ENCODE measurements around the gene HMGN3. TPM values are rescaled to one million over a fixed set of nuclear protein-coding genes. Genes with fewer than 3 reads are reported as not detected.
A peak's percentile ranks its signal among the peaks of the same experiment; 100 is the strongest.

HMGN3 gene
- total RNA-seq, 3 donors from 2014 or later: 38.3 to 73.6 (median 61.1) TPM

- Histone ChIP-seq H3K36me3 (no peaks in the 10 kb centered on the region), H3K27ac (peak overlapping the region; percentile 93 to 94), H3K9me3 (no peaks in the 10 kb centered on the region), H3K4me3 (peak overlapping the region; percentile 75 to 77 (median 75)), H3K4me1 (no peaks in the 10 kb centered on the region), H3K27me3 (no peaks in the 10 kb centered on the region)
- intact Hi-C loops (cut with DNase I; ENCODE audit: low total_unique reads): no loop called here
- TF ChIP-seq POLR2A (IDR thresholded peaks at IDR 0.05): no peak
- no peak for TF ChIP-seq POLR2AphosphoS5 (IDR thresholded peaks at IDR 0.05)
- no peak for TF ChIP-seq CTCF (IDR thresholded peaks at IDR 0.05)
- DNase-seq (ENCODE audit: low spot score in 2 of 2): no peak
Measured at GRCh38 chr6:79232696-79233462, 1.6 kb downstream of the HMGN3 start.

- no peak for TF ChIP-seq POLR2A (IDR thresholded peaks at IDR 0.05)
- no peak for TF ChIP-seq POLR2AphosphoS5 (IDR thresholded peaks at IDR 0.05)
- TF ChIP-seq CTCF (IDR thresholded peaks at IDR 0.05): no peak
- intact Hi-C loops (cut with DNase I; ENCODE audit: low total_unique reads): no loop called here
- Histone ChIP-seq H3K27me3 (no peaks in the 10 kb centered on the region), H3K27ac (no peak overlapping the region), H3K4me1 (no peaks in the 10 kb centered on the region), H3K36me3 (no peaks in the 10 kb centered on the region), H3K4me3 (no peak overlapping the region), H3K9me3 (no peaks in the 10 kb centered on the region)
- DNase-seq (ENCODE audit: low spot score in 2 of 2): no peak
Measured at GRCh38 chr6:79231666-79232065, 2.8 kb downstream of the HMGN3 start.

- TF ChIP-seq POLR2AphosphoS5 (IDR thresholded peaks at IDR 0.05) (no peak), CTCF (IDR thresholded peaks at IDR 0.05) (no peak), POLR2A (IDR thresholded peaks at IDR 0.05) (no peak)
- Histone ChIP-seq H3K9me3 (no peaks in the 10 kb centered on the region), H3K4me3 (no peak overlapping the region), H3K27me3 (no peaks in the 10 kb centered on the region), H3K27ac (no peak overlapping the region), H3K36me3 (no peaks in the 10 kb centered on the region), H3K4me1 (no peaks in the 10 kb centered on the region)
- intact Hi-C loops (cut with DNase I; ENCODE audit: low total_unique reads): no loop called here
- DNase-seq (ENCODE audit: low spot score in 2 of 2): no peak
Measured at GRCh38 chr6:79231101-79231500, 3.4 kb downstream of the HMGN3 start.

- Histone ChIP-seq H3K4me1 (no peaks in the 10 kb centered on the region), H3K27ac (no peak overlapping the region), H3K9me3 (no peaks in the 10 kb centered on the region), H3K27me3 (no peaks in the 10 kb centered on the region), H3K4me3 (no peak overlapping the region), H3K36me3 (no peaks in the 10 kb centered on the region)
- no peak for DNase-seq (ENCODE audit: low spot score in 2 of 2)
- intact Hi-C loops (cut with DNase I; ENCODE audit: low total_unique reads): no loop called here
- TF ChIP-seq POLR2A (IDR thresholded peaks at IDR 0.05) (no peak), POLR2AphosphoS5 (IDR thresholded peaks at IDR 0.05) (no peak), CTCF (IDR thresholded peaks at IDR 0.05) (no peak)
Measured at GRCh38 chr6:79230149-79230548, 4.3 kb downstream of the HMGN3 start.

GRCh38 chr6:79227445-79227844 is 7.0 kb downstream of the HMGN3 start:
- Histone ChIP-seq H3K27ac (no peak overlapping the region), H3K36me3 (no peaks in the 10 kb centered on the region), H3K9me3 (no peaks in the 10 kb centered on the region), H3K4me1 (no peaks in the 10 kb centered on the region), H3K27me3 (no peaks in the 10 kb centered on the region), H3K4me3 (no peak overlapping the region)
- no peak for DNase-seq (ENCODE audit: low spot score in 2 of 2)
- TF ChIP-seq CTCF (IDR thresholded peaks at IDR 0.05): no peak
- TF ChIP-seq POLR2AphosphoS5 (IDR thresholded peaks at IDR 0.05): no peak
- no peak for TF ChIP-seq POLR2A (IDR thresholded peaks at IDR 0.05)
- intact Hi-C loops (cut with DNase I; ENCODE audit: low total_unique reads): no loop called here

Measured in breast epithelium (tissue), 4 donors.